ENCODE data around the gene BZW2.
"Not testable (repeated sequence)": the region's sequence is repeated elsewhere in the genome, so short reads cannot be mapped to it uniquely, and the experiment has no call there.

BZW2 gene

DNA sequence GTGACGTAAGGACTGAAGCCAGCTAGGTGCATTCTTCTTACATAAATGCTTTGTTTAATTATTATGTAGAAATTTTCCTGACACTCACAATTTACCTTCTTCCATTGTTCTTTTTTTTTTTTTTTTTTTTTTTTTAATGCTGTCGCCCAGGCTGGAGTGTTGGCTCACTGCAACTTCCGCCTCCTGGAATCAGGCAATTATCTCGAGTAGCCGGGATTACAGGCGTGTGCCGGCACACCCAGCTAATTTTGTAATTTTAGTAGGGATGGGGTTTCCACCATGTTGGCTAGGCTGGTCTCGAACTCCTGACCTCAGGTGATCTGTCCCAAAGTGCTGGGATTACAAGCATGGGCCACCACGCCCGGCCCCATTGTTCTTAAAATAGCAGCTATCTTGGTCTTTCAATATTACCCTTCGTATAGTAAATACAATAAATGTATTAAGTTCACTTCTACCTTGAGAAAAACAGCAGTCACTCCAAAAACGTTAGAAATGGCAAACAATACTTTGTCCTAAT, 32.1 kb downstream of the BZW2 start:
- H3K36me3 ChIP-seq (ENCODE audit: control insufficient read depth in 1 of 2, insufficient read depth in 2 of 2, low read length in 2 of 2), result peaks cover 15 to 32% of the 10 kb centered on the region in 2 donors
- H3K27me3 ChIP-seq (ENCODE audit: low read depth, low read length), result no peaks in the 10 kb centered on the region
- no peak overlapping the region for H3K27ac ChIP-seq (ENCODE audit: low read length)
- no peaks in the 10 kb centered on the region for H3K9me3 ChIP-seq (ENCODE audit: control insufficient read depth in 1 of 2, low read length in 2 of 2)
- no peaks in the 10 kb centered on the region for H3K4me1 ChIP-seq (ENCODE audit: control insufficient read depth in 1 of 2, insufficient read depth in 2 of 2, low read length in 2 of 2)
- H3K4me3 ChIP-seq (ENCODE audit: low read depth in 1 of 2, low read length in 2 of 2), result no peak overlapping the region

DNA sequence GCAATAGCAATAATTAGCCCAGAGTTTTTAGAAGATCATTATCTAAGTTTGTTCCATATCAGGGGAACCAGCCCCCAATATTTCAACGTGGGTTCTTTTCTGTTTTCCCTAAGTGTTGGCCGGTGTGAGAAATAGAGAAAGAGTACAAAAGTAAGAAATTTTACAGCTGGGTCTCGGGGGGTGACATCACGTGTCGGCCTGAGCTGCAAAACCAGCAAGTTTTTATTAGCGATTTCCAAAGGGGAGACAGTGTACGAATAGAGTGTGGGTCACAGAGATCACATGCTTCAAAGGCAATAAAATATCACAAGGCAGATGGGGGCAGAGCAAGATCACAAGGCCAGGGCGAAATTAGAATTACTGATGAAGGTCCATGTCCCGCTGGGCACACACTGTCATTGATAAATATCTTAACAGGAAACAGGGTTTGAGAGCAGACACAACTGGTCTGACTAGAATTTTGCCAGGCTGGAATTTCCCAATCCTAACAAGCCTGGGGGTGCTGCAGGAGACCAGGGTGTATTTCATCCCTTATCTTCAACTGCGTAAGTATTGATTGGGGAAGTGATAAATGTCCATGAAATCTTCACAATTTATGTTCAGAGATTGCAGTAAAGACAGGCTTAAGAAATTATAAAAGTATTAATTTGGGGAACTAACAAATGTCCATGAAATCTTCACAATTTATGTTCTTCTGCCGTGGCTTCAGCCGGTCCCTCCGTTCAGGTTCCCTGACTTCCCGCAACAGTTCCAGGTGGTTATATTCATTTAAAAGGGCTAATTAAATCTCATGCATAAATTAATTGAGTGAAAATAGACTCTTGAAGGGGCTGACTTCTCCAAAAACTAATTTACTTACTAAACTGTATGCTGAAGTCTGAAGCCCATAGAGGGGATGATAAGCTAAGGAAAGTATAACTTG, 32.9 kb downstream of the BZW2 start:
- H3K4me1 ChIP-seq (ENCODE audit: control insufficient read depth in 1 of 2, insufficient read depth in 2 of 2, low read length in 2 of 2); H3K27ac ChIP-seq (ENCODE audit: low read length); H3K27me3 ChIP-seq (ENCODE audit: low read depth, low read length); H3K9me3 ChIP-seq (ENCODE audit: control insufficient read depth in 1 of 2, low read length in 2 of 2); H3K4me3 ChIP-seq (ENCODE audit: low read depth in 1 of 2, low read length in 2 of 2): not testable (repeated sequence)
- peaks cover 24 to 34% of the 10 kb centered on the region in 2 donors for H3K36me3 ChIP-seq (ENCODE audit: control insufficient read depth in 1 of 2, insufficient read depth in 2 of 2, low read length in 2 of 2)

DNA sequence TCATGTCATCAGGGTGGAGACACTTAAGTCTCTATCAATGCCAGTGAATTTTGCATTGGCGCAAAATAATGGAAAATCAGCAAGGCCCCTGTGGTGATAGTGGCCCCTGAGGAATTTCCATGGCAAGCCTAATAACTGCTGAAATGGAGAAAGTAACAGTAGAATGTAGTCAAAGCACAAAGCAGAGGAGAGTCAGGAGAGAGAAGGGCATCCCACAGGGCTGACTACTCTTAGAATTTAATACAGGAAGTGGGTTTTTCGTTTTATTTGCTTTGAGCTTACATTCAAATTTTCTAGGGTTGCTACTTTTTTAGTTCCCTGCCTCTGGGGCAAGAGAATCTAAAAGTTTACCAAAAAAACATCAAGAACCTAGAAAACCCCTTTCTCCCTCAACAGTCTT, 39.0 kb downstream of the BZW2 start:
- H3K4me3 ChIP-seq (ENCODE audit: low read depth in 1 of 2, low read length in 2 of 2), result no peak overlapping the region
- H3K36me3 ChIP-seq (ENCODE audit: control insufficient read depth in 1 of 2, insufficient read depth in 2 of 2, low read length in 2 of 2), result peaks cover 31 to 46% of the 10 kb centered on the region in 2 donors
- no peaks in the 10 kb centered on the region for H3K27me3 ChIP-seq (ENCODE audit: low read depth, low read length)
- no peak overlapping the region for H3K27ac ChIP-seq (ENCODE audit: low read length)
- H3K9me3 ChIP-seq (ENCODE audit: control insufficient read depth in 1 of 2, low read length in 2 of 2), result no peaks in the 10 kb centered on the region
- no peaks in the 10 kb centered on the region for H3K4me1 ChIP-seq (ENCODE audit: control insufficient read depth in 1 of 2, insufficient read depth in 2 of 2, low read length in 2 of 2)

DNA sequence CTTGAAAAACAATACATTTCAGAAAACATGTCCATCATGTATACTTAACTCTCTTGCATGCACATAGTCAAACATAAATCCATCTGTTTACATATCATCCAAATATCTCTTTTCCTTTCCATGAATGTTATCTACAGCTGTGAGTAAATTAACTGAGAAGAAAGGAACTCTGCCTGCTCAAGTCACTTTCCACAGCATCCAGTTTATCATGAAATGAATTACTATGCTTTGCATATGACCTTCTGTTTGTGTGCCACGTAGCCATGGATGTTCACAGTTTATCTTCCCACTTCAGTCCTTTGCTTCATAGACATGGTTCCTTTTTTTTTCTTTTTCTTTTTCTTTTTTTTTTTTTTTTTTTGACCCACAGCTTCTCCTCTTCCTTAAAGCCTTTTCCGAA, 39.6 kb downstream of the BZW2 start:
- Histone ChIP-seq H3K27me3 (ENCODE audit: low read depth, low read length) (no peaks in the 10 kb centered on the region), H3K4me1 (ENCODE audit: control insufficient read depth in 1 of 2, insufficient read depth in 2 of 2, low read length in 2 of 2) (no peaks in the 10 kb centered on the region), H3K27ac (ENCODE audit: low read length) (no peak overlapping the region), H3K9me3 (ENCODE audit: control insufficient read depth in 1 of 2, low read length in 2 of 2) (no peaks in the 10 kb centered on the region), H3K36me3 (ENCODE audit: control insufficient read depth in 1 of 2, insufficient read depth in 2 of 2, low read length in 2 of 2) (peaks cover 32 to 49% of the 10 kb centered on the region in 2 donors), H3K4me3 (ENCODE audit: low read depth in 1 of 2, low read length in 2 of 2) (no peak overlapping the region)

DNA sequence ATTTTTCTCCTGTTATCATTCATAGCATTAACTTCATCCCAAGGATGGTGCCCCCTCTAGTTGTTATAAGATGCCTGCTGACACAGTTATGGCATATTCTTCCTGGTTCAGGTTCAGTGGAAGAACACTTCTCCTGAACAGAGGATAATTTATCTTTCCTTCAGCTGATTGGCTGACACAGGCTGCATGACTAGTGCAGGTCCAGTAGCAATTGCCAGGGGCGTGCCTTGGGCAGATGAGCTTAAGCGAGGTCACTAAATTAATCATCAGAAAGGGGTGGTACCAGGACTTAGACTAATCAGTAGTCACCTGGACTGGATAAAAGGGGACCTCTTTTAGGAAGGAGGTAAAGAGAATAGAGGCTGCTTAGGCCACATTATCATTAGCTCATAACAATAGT, 42.3 kb downstream of the BZW2 start:
- H3K4me1 ChIP-seq (ENCODE audit: control insufficient read depth in 1 of 2, insufficient read depth in 2 of 2, low read length in 2 of 2), result no peaks in the 10 kb centered on the region
- peaks cover 37 to 51% of the 10 kb centered on the region in 2 donors for H3K36me3 ChIP-seq (ENCODE audit: control insufficient read depth in 1 of 2, insufficient read depth in 2 of 2, low read length in 2 of 2)
- no peak overlapping the region for H3K27ac ChIP-seq (ENCODE audit: low read length)
- no peak overlapping the region for H3K4me3 ChIP-seq (ENCODE audit: low read depth in 1 of 2, low read length in 2 of 2)
- H3K27me3 ChIP-seq (ENCODE audit: low read depth, low read length), result no peaks in the 10 kb centered on the region
- H3K9me3 ChIP-seq (ENCODE audit: control insufficient read depth in 1 of 2, low read length in 2 of 2), result no peaks in the 10 kb centered on the region

DNA sequence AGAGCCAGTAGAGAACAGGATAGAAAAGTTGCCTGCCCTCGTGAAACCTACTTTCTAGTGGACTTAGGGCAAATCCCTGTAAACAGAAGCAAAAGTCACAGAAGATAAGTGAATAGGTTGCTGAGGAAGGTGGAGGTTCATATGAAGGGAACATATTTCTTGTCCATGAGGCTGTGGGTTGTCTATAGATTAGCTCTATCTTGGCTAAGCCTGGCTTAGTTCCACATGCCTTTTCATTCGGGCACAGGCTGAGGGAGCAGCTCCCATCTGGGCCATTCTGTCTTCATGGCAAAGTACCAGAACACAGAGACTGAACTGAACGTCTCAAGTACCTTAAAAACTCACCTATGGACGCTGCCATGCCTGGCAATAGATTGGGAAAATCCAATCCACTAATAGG, 45.3 kb downstream of the BZW2 start:
- H3K27me3 ChIP-seq (ENCODE audit: low read depth, low read length), result no peaks in the 10 kb centered on the region
- H3K27ac ChIP-seq (ENCODE audit: low read length), result no peak overlapping the region
- no peaks in the 10 kb centered on the region for H3K4me1 ChIP-seq (ENCODE audit: control insufficient read depth in 1 of 2, insufficient read depth in 2 of 2, low read length in 2 of 2)
- no peak overlapping the region for H3K4me3 ChIP-seq (ENCODE audit: low read depth in 1 of 2, low read length in 2 of 2)
- H3K9me3 ChIP-seq (ENCODE audit: control insufficient read depth in 1 of 2, low read length in 2 of 2), result no peaks in the 10 kb centered on the region
- H3K36me3 ChIP-seq (ENCODE audit: control insufficient read depth in 1 of 2, insufficient read depth in 2 of 2, low read length in 2 of 2), result peaks cover 35 to 53% of the 10 kb centered on the region in 2 donors

DNA sequence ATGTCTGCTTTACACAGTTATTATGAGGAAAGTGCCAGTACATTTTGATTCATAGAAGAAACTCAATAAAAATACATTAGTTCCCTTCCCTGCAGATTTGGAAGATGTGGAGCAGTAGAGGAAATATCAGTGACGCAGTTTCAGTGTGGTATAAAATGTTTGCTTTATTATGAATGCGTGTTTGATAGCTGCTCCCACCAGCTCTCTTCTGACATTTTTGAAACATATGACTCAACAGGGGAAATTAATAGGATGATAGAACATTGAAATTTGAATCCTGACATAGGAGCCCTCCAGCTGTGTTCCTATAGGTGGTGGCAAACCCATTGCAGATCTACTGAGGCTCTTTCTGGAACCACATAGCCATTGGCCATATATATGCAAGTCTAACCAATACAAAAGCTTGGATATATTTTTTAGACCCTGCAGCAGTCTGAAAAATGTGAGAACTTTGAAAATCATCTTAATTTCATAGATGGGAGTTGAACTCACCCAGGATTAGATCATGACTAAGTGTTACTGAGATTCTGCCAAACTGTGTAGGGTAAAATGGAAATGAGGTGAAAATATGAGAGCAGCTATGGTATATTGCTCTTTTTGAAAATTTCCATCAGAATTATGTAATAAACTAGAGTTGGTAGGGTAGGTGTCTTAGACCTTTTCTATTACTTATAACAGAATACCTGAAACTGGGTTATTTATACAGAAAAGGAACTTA, 47.8 kb downstream of the BZW2 start:
- Histone ChIP-seq H3K9me3 (ENCODE audit: control insufficient read depth in 1 of 2, low read length in 2 of 2) (no peaks in the 10 kb centered on the region), H3K27me3 (ENCODE audit: low read depth, low read length) (no peaks in the 10 kb centered on the region), H3K4me3 (ENCODE audit: low read depth in 1 of 2, low read length in 2 of 2) (no peak overlapping the region), H3K36me3 (ENCODE audit: control insufficient read depth in 1 of 2, insufficient read depth in 2 of 2, low read length in 2 of 2) (peaks cover 50 to 63% of the 10 kb centered on the region in 2 donors), H3K4me1 (ENCODE audit: control insufficient read depth in 1 of 2, insufficient read depth in 2 of 2, low read length in 2 of 2) (no peaks in the 10 kb centered on the region), H3K27ac (ENCODE audit: low read length) (no peak overlapping the region)

DNA sequence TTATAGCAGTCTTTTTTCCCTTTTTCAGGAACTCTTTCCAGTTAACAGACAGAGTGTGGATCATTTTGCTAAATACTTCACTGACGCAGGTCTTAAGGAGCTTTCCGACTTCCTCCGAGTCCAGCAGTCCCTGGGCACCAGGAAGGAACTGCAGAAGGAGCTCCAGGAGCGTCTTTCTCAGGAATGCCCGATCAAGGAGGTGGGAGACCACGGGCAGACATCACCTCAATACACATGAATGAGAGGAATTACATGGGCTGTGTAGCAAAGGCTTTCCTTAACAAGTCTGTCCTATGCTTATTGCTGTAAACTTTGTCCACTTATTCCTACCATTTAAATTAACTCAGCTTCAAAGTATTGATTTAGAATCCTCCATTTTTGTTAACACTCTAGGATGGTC, 48.8 kb downstream of the BZW2 start:
- no peak overlapping the region for H3K27ac ChIP-seq (ENCODE audit: low read length)
- no peaks in the 10 kb centered on the region for H3K4me1 ChIP-seq (ENCODE audit: control insufficient read depth in 1 of 2, insufficient read depth in 2 of 2, low read length in 2 of 2)
- no peak overlapping the region for H3K4me3 ChIP-seq (ENCODE audit: low read depth in 1 of 2, low read length in 2 of 2)
- peaks cover 57 to 68% of the 10 kb centered on the region in 2 donors for H3K36me3 ChIP-seq (ENCODE audit: control insufficient read depth in 1 of 2, insufficient read depth in 2 of 2, low read length in 2 of 2)
- H3K9me3 ChIP-seq (ENCODE audit: control insufficient read depth in 1 of 2, low read length in 2 of 2), result no peaks in the 10 kb centered on the region
- no peaks in the 10 kb centered on the region for H3K27me3 ChIP-seq (ENCODE audit: low read depth, low read length)

DNA sequence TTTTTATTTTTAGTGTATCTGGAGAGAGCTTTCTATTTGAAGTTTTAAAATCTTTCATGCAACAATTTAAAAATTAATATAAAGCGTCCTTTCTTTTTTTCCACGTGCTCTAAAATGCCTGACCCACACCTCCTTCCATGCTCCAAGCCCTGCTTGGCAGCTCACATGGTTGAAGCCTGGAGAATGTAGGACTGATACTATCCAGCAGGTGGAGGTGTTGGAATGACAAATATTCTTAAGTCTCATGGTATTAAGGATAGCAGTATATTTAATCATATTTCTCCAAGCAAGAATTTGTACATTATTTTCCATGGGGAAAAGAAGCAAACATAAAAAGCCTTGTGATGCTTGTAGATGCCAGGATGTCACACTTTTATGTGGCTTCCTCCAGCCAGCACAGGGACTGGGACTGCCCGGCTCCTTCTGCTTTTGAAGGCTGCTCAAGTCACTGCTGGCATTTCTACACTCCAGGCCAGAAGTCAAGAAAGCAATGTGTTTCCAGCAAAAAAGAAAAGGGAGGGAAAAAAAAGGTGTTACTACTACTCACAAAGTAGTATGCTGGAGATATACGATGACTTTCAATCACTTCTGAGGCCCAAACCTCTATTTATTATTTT, 49.7 kb downstream of the BZW2 start:
- Histone ChIP-seq H3K27me3 (ENCODE audit: low read depth, low read length) (no peaks in the 10 kb centered on the region), H3K4me1 (ENCODE audit: control insufficient read depth in 1 of 2, insufficient read depth in 2 of 2, low read length in 2 of 2) (no peaks in the 10 kb centered on the region), H3K36me3 (ENCODE audit: control insufficient read depth in 1 of 2, insufficient read depth in 2 of 2, low read length in 2 of 2) (peaks cover 53 to 68% of the 10 kb centered on the region in 2 donors), H3K4me3 (ENCODE audit: low read depth in 1 of 2, low read length in 2 of 2) (no peak overlapping the region), H3K9me3 (ENCODE audit: control insufficient read depth in 1 of 2, low read length in 2 of 2) (no peaks in the 10 kb centered on the region), H3K27ac (ENCODE audit: low read length) (no peak overlapping the region)

DNA sequence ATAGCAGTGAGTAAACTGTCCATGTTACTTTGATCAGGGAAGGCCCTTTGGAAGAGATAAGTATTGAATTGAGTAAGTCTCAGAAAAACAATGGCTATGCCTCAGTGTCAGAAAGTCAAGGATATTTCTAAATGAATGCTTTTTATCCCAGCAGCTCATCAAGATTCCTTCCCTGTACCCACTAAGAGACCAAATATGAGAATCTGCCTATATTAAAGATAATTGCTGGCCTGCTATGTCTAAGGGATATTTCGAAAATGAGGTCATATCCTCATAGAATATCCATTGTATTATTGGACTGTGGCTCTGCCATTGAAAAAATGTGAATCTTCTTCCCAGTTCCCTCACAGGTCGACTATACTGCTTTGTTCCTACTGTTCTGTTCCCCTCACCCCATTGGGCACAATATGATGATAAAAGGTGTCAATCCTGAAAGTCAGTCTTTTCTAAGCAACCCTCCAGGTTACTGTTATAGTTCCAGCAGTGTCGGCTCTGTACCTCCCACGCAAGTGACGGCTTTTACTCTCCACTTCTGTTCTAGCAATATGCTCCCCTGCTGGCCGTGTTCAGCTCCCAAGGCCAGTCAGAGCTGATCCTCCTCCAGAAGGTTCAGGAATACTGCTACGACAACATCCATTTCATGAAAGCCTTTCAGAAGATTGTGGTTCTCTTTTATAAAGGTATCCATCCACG, 51.7 kb downstream of the BZW2 start:
- H3K9me3 ChIP-seq (ENCODE audit: control insufficient read depth in 1 of 2, low read length in 2 of 2), result no peaks in the 10 kb centered on the region
- H3K4me3 ChIP-seq (ENCODE audit: low read depth in 1 of 2, low read length in 2 of 2), result no peak overlapping the region
- peaks cover 40 to 50% of the 10 kb centered on the region in 2 donors for H3K36me3 ChIP-seq (ENCODE audit: control insufficient read depth in 1 of 2, insufficient read depth in 2 of 2, low read length in 2 of 2)
- no peaks in the 10 kb centered on the region for H3K4me1 ChIP-seq (ENCODE audit: control insufficient read depth in 1 of 2, insufficient read depth in 2 of 2, low read length in 2 of 2)
- H3K27me3 ChIP-seq (ENCODE audit: low read depth, low read length), result no peaks in the 10 kb centered on the region
- H3K27ac ChIP-seq (ENCODE audit: low read length), result no peak overlapping the region
